HG03469 (cell line): ENCODE measurements around the gene RASAL2.

Experiments
- ATAC-seq: cut with Tn5 transposase; IDR thresholded peaks from one replicate; pipeline ENCODE4 v1.9.1; 2021; ENCODE audit warnings: mild to moderate bottlenecking, moderate library complexity, moderate number of reproducible peaks; ENCODE audit not compliant: unreplicated experiment

RASAL2 gene

GRCh38 chr1:178483251-178483957 is 389.5 kb downstream of the RASAL2 start:
- ATAC-seq: no peak

- ATAC-seq: no peak
These were observed 390.9 kb downstream of the RASAL2 start for GRCh38 chr1:178484698-178485225.

GRCh38 chr1:178485541-178485981 is 391.7 kb downstream of the RASAL2 start:
- no peak for ATAC-seq

GRCh38 chr1:178486100-178487069 is 392.5 kb downstream of the RASAL2 start:
- ATAC-seq: no peak

GRCh38 chr1:178487070-178487615 is 393.2 kb downstream of the RASAL2 start:
- ATAC-seq: no peak

GRCh38 chr1:178488393-178488792 is 394.5 kb downstream of the RASAL2 start:
- ATAC-seq: no peak

- no peak for ATAC-seq
These were observed 395.5 kb downstream of the RASAL2 start for GRCh38 chr1:178489399-178489798.

- no peak for ATAC-seq
These were observed 396.2 kb downstream of the RASAL2 start for GRCh38 chr1:178490136-178490535.

GRCh38 chr1:178490967-178491366 is 397.1 kb downstream of the RASAL2 start:
- no peak for ATAC-seq

- ATAC-seq: no peak
These were observed 397.8 kb downstream of the RASAL2 start for GRCh38 chr1:178491721-178492120.

GRCh38 chr1:178492341-178492740 is 398.4 kb downstream of the RASAL2 start:
- no peak for ATAC-seq

- ATAC-seq: no peak
These were observed 399.4 kb downstream of the RASAL2 start for GRCh38 chr1:178493301-178493741.

- no peak for ATAC-seq
These were observed 400.7 kb downstream of the RASAL2 start for GRCh38 chr1:178494569-178494971.

- no peak for ATAC-seq
These were observed 401.3 kb downstream of the RASAL2 start for GRCh38 chr1:178495158-178495557.

GRCh38 chr1:178495741-178496409 is 402.0 kb downstream of the RASAL2 start:
- no peak for ATAC-seq

- ATAC-seq: no peak
These were observed 402.7 kb downstream of the RASAL2 start, which contains the start of gene CLEC20A for GRCh38 chr1:178496410-178497135. TSS of gene CLEC20A (minus strand) at chr1:178496964. CDS start at chr1:178496939, 25 bp downstream.

GRCh38 chr1:178497903-178498478 is 404.1 kb downstream of the RASAL2 start:
- ATAC-seq: no peak

GRCh38 chr1:178498896-178499675 is 405.2 kb downstream of the RASAL2 start:
- ATAC-seq: no peak
